GM23338 (cell line): Measurements from ENCODE around the gene HSPA12B. TPM values are rescaled to one million over a fixed set of nuclear protein-coding genes. Genes with fewer than 3 reads are reported as not detected.

Experiments
- ATAC-seq: fragments of 200-7000 bp; cut with Tn5 transposase; 3 replicates; pipeline ENCODE4 v1.9.1; 2020
- DNase-seq: peaks from one replicate; pipeline ENCODE4 v3.0.0-alpha.2; 2015; ENCODE audit warnings: low spot score
- H2AFZ ChIP-seq: fragments of 200-600 bp; sonication (generic); 2 replicates; pipeline ENCODE4 v1.8.0; 2016; ENCODE audit warnings: antibody characterized with exemption, mild to moderate bottlenecking, moderate library complexity
- H3F3A ChIP-seq: fragments of 200-600 bp; sonication (generic); replicated peaks from 2 replicates; pipeline ENCODE4 v1.8.0; 2017; ENCODE audit warnings: antibody characterized with exemption, mixed run types, low read depth
- H3K27ac ChIP-seq: fragments of 200-600 bp; sonication (generic); 2 replicates; pipeline ENCODE4 v1.6.1; 2016; ENCODE audit warnings: low read depth
- H3K27me3 ChIP-seq: fragments of 200-600 bp; sonication (generic); 2 replicates; pipeline ENCODE4 v1.8.0; 2016; ENCODE audit warnings: mild to moderate bottlenecking, mixed run types, moderate library complexity; ENCODE audit not compliant: insufficient read depth
- H3K36me3 ChIP-seq: fragments of 200-600 bp; sonication (generic); 2 replicates; pipeline ENCODE4 v1.8.0; 2016; ENCODE audit warnings: mild to moderate bottlenecking; ENCODE audit not compliant: insufficient read depth
- H3K4me1 ChIP-seq: fragments of 200-600 bp; sonication (generic); 2 replicates; pipeline ENCODE4 v1.8.0; 2016; ENCODE audit warnings: mild to moderate bottlenecking, moderate library complexity; ENCODE audit not compliant: insufficient read depth
- H3K4me2 ChIP-seq: fragments of 200-600 bp; sonication (generic); 2 replicates; pipeline ENCODE4 v1.7.1; 2017; ENCODE audit warnings: mixed run types
- H3K4me3 ChIP-seq: fragments of 200-600 bp; sonication (generic); 2 replicates; pipeline ENCODE4 v1.6.1; 2016; ENCODE audit warnings: mixed run types
- H3K79me2 ChIP-seq: fragments of 200-600 bp; sonication (generic); replicated peaks from 2 replicates; pipeline ENCODE4 v1.8.0; 2017; ENCODE audit warnings: mild to moderate bottlenecking; ENCODE audit not compliant: insufficient read depth
- H3K9me2 ChIP-seq: fragments of 200-600 bp; sonication (generic); 2 replicates; pipeline ENCODE4 v1.8.0; 2017; ENCODE audit not compliant: insufficient read depth
- H4K20me1 ChIP-seq: fragments of 200-600 bp; sonication (generic); replicated peaks from 2 replicates; pipeline ENCODE4 v1.8.0; 2017; ENCODE audit warnings: mild to moderate bottlenecking; ENCODE audit not compliant: insufficient read depth
- H3K27ac Mint-ChIP-seq: 2 replicates; pipeline ENCODE4 v1.8.0; 2020; ENCODE audit warnings: inconsistent platforms, mild to moderate bottlenecking, moderate library complexity, mixed read lengths
- H3K27me3 Mint-ChIP-seq: 3 replicates; pipeline ENCODE4 v1.8.0; 2022; ENCODE audit warnings: low read depth, mild to moderate bottlenecking, moderate library complexity, mixed read lengths, inconsistent platforms; ENCODE audit not compliant: insufficient read depth, poor library complexity
- H3K36me3 Mint-ChIP-seq: 3 replicates; pipeline ENCODE4 v1.8.0; 2021; ENCODE audit warnings: low read depth, mild to moderate bottlenecking, inconsistent platforms, moderate library complexity, mixed read lengths
- H3K4me1 Mint-ChIP-seq: 3 replicates; pipeline ENCODE4 v1.8.0; 2020; ENCODE audit warnings: mild to moderate bottlenecking, inconsistent platforms, mixed read lengths
- H3K4me3 Mint-ChIP-seq: 3 replicates; pipeline ENCODE4 v1.8.0; 2021; ENCODE audit warnings: moderate library complexity, mild to moderate bottlenecking, inconsistent platforms, mixed read lengths
- H3K9me3 Mint-ChIP-seq: 3 replicates; pipeline ENCODE4 v1.8.0; 2020; ENCODE audit warnings: moderate library complexity, mild to moderate bottlenecking, inconsistent platforms, mixed read lengths
- CREB1 ChIP-seq: fragments of 250-450 bp; sonication (Bioruptor Pico); IDR thresholded peaks from 2 replicates; pipeline ENCODE4 v1.5.0; 2020; ENCODE audit warnings: low read depth, mild to moderate bottlenecking, moderate library complexity
- EZH2 ChIP-seq: fragments of 200-600 bp; sonication (generic); IDR thresholded peaks from one replicate; pipeline ENCODE4 v1.8.0; 2017; ENCODE audit warnings: antibody characterized with exemption, mild to moderate bottlenecking, low read depth; ENCODE audit not compliant: unreplicated experiment
- EZH2phosphoT487 ChIP-seq: fragments of 200-600 bp; sonication (generic); IDR thresholded peaks from one replicate; pipeline ENCODE4 v1.8.1; 2018; ENCODE audit warnings: antibody characterized with exemption; ENCODE audit not compliant: unreplicated experiment
- JUNB ChIP-seq: IDR thresholded peaks from one replicate; pipeline ENCODE4 v1.6.1; 2016; ENCODE audit warnings: antibody characterized with exemption; ENCODE audit not compliant: unreplicated experiment
- NANOG ChIP-seq: IDR thresholded peaks from 2 replicates; pipeline ENCODE4 v1.6.1; 2016; ENCODE audit warnings: antibody characterized with exemption, borderline replicate concordance
- POLR2AphosphoS5 ChIP-seq: IDR thresholded peaks from 2 replicates; pipeline ENCODE4 v1.6.1; 2016; ENCODE audit warnings: antibody characterized with exemption, low read depth
- STAT1 ChIP-seq: IDR thresholded peaks from one replicate; pipeline ENCODE4 v1.6.1; 2016; ENCODE audit warnings: antibody characterized with exemption; ENCODE audit not compliant: unreplicated experiment
- ZNF114 ChIP-seq: fragments of 250-450 bp; sonication (Bioruptor Pico); IDR thresholded peaks from 2 replicates; pipeline ENCODE4 v1.5.0; 2020; ENCODE audit warnings: mild to moderate bottlenecking, moderate library complexity
- ZNF331 ChIP-seq: fragments of 250-450 bp; sonication (Bioruptor Pico); IDR thresholded peaks from 2 replicates; pipeline ENCODE4 v1.5.0; 2020; ENCODE audit warnings: low read depth, mild to moderate bottlenecking, moderate library complexity
- ZNF462 ChIP-seq: fragments of 250-450 bp; sonication (Bioruptor Pico); IDR thresholded peaks from 2 replicates; pipeline ENCODE4 v1.5.0; 2020; ENCODE audit warnings: mild to moderate bottlenecking, moderate library complexity
- polyA plus RNA-seq: library from polyadenylated mRNA; unstranded; fragments of >200 nt; fragmentation: Nextera tagmentation; extraction: Ambion mirVana; gene quantifications from 2 replicates; pipeline ENCODE4 v1.2.1, GENCODE V29; 2016
- total RNA-seq: library from RNA; depleted of rRNA; stranded (reverse); fragments of >200 nt; shearing (Covaris generic); gene quantifications from 2 replicates; pipeline ENCODE4 v1.2.3, GENCODE V29; 2014
- TF ChIP-seq, protein P1 (sequence below), 2 experiments: fragments of 200-600 bp in 1 of 2; sonication (generic) in 1 of 2; conservative IDR thresholded peaks; 2 replicates each; pipeline versions ENCODE4 v1.5.1 to v1.6.1; 2016 to 2017; ENCODE audit warnings: antibody characterized with exemption in 2 of 2, low read depth in 2 of 2, mild to moderate bottlenecking in 2 of 2, moderate library complexity in 1 of 2
- TF ChIP-seq, protein P2 (sequence below): IDR thresholded peaks from 2 replicates; pipeline ENCODE4 v1.6.1; 2016; ENCODE audit warnings: antibody characterized with exemption
- TF ChIP-seq, protein P3 (sequence below): IDR thresholded peaks from one replicate; pipeline ENCODE4 v1.6.1; 2018; ENCODE audit warnings: antibody characterized with exemption; ENCODE audit not compliant: unreplicated experiment

HSPA12B gene
- total and polyA plus RNA-seq, 2 experiments from 2014 or later, result 2.8 to 6.5 TPM

DNA sequence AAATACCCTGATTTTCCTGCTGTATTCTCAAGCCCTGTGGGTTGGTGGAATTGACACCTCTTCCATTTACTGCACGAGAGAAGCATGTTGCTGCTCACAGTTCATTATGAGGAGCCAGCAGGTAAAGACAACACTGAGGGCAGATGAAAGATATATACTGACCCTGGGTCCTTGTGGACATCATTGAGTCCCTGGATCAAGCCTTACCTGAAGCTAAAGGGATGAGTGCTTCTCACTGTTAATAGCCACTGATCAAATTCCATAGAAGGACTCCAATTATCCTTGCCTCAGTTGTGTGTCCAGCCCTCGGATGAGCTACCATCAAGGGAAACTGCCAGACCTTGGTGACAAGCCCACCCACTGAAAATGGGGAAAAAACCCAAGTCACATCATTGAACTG, 12.4 kb upstream of the HSPA12B start:
- Histone ChIP-seq H3K79me2 (no peaks in the 10 kb centered on the region), H3K36me3 (no peaks in the 10 kb centered on the region), H2AFZ (no peak overlapping the region), H3K27me3 (no peaks in the 10 kb centered on the region), H3K4me3 (no peak overlapping the region), H4K20me1 (no peaks in the 10 kb centered on the region), H3K4me2 (no peak overlapping the region), H3K27ac (no peak overlapping the region), H3K9me2 (no peaks in the 10 kb centered on the region), H3F3A (no peaks in the 10 kb centered on the region), H3K4me1 (no peaks in the 10 kb centered on the region)
- DNase-seq, result no peak
- no peaks in the 10 kb centered on the region for H3K36me3 Mint-ChIP-seq
- H3K4me3 Mint-ChIP-seq, result no peak overlapping the region
- H3K9me3 Mint-ChIP-seq, result no peaks in the 10 kb centered on the region
- H3K27ac Mint-ChIP-seq, result no peak overlapping the region
- no peak for ATAC-seq
- no peak for TF ChIP-seq ZNF114 (CRISPR knock-in tag)
- TF ChIP-seq, protein P1, sequence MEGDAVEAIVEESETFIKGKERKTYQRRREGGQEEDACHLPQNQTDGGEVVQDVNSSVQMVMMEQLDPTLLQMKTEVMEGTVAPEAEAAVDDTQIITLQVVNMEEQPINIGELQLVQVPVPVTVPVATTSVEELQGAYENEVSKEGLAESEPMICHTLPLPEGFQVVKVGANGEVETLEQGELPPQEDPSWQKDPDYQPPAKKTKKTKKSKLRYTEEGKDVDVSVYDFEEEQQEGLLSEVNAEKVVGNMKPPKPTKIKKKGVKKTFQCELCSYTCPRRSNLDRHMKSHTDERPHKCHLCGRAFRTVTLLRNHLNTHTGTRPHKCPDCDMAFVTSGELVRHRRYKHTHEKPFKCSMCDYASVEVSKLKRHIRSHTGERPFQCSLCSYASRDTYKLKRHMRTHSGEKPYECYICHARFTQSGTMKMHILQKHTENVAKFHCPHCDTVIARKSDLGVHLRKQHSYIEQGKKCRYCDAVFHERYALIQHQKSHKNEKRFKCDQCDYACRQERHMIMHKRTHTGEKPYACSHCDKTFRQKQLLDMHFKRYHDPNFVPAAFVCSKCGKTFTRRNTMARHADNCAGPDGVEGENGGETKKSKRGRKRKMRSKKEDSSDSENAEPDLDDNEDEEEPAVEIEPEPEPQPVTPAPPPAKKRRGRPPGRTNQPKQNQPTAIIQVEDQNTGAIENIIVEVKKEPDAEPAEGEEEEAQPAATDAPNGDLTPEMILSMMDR (conservative IDR thresholded peaks at IDR 0.05; ENCODE audit: low read depth in 2 of 2), result no peak
- TF ChIP-seq CREB1 (CRISPR knock-in tag), result no peak
- TF ChIP-seq JUNB, result no peak
- TF ChIP-seq ZNF331, result no peak
- TF ChIP-seq, protein P2, sequence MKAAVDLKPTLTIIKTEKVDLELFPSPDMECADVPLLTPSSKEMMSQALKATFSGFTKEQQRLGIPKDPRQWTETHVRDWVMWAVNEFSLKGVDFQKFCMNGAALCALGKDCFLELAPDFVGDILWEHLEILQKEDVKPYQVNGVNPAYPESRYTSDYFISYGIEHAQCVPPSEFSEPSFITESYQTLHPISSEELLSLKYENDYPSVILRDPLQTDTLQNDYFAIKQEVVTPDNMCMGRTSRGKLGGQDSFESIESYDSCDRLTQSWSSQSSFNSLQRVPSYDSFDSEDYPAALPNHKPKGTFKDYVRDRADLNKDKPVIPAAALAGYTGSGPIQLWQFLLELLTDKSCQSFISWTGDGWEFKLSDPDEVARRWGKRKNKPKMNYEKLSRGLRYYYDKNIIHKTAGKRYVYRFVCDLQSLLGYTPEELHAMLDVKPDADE, result no peak
- TF ChIP-seq ZNF462 (CRISPR knock-in tag), result no peak
- TF ChIP-seq, protein P3, sequence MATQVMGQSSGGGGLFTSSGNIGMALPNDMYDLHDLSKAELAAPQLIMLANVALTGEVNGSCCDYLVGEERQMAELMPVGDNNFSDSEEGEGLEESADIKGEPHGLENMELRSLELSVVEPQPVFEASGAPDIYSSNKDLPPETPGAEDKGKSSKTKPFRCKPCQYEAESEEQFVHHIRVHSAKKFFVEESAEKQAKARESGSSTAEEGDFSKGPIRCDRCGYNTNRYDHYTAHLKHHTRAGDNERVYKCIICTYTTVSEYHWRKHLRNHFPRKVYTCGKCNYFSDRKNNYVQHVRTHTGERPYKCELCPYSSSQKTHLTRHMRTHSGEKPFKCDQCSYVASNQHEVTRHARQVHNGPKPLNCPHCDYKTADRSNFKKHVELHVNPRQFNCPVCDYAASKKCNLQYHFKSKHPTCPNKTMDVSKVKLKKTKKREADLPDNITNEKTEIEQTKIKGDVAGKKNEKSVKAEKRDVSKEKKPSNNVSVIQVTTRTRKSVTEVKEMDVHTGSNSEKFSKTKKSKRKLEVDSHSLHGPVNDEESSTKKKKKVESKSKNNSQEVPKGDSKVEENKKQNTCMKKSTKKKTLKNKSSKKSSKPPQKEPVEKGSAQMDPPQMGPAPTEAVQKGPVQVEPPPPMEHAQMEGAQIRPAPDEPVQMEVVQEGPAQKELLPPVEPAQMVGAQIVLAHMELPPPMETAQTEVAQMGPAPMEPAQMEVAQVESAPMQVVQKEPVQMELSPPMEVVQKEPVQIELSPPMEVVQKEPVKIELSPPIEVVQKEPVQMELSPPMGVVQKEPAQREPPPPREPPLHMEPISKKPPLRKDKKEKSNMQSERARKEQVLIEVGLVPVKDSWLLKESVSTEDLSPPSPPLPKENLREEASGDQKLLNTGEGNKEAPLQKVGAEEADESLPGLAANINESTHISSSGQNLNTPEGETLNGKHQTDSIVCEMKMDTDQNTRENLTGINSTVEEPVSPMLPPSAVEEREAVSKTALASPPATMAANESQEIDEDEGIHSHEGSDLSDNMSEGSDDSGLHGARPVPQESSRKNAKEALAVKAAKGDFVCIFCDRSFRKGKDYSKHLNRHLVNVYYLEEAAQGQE, result no peak
- TF ChIP-seq EZH2phosphoT487, result no peak
- no peak for TF ChIP-seq STAT1
- TF ChIP-seq EZH2, result no peak
- no peak for TF ChIP-seq NANOG
- no peak for TF ChIP-seq POLR2AphosphoS5
- peaks cover 6% of the 10 kb centered on the region; the same call in 2 of the 3 replicates for H3K4me1 Mint-ChIP-seq
- H3K27me3 Mint-ChIP-seq, result peaks cover 10% of the 10 kb centered on the region
